Endothelial cell of umbilical vein (primary cell): Measurements from ENCODE around the gene TRPM3. TPM values are rescaled to one million over a fixed set of nuclear protein-coding genes. Genes with fewer than 3 reads are reported as not detected.

Experiments
- BruUV-seq: library from RNA; stranded (reverse); fragments of 400-500 nt; replicated peaks from 2 replicates; lab custom pipeline; 2021; lab: Mats Ljungman, UMichigan
- CTCF ChIA-PET: fragments of 300-600, 350-600 bp; sonication (Branson Sonifier 250); formaldehyde crosslinking; loops from one replicate; lab custom pipeline; 2021; ENCODE audit warnings: antibody characterized with exemption, inconsistent platforms; lab: Charles Lee
- POLR2A ChIA-PET: fragments of 300-600, 350-600 bp; sonication (Branson Sonifier 250); formaldehyde crosslinking; loops from one replicate; lab custom pipeline; 2021; ENCODE audit warnings: antibody characterized with exemption, inconsistent platforms; lab: Charles Lee
- DNase-seq: peaks from one replicate; pipeline ENCODE4 v3.0.0-alpha.2; 2011; ENCODE audit warnings: low read depth, low spot score
- FAIRE-seq: peaks from 2 replicates; lab custom pipeline; 2011; peaks lifted over from hg19 to GRCh38; lab: Jason Lieb, UNC
- H2AFZ ChIP-seq: 2 replicates; pipeline ENCODE4 v1.6.0; 2012; ENCODE audit warnings: low read depth, low read length, control low read depth, inconsistent platforms
- H3K27ac ChIP-seq: 2 replicates; pipeline ENCODE4 v1.5.1; 2011; ENCODE audit warnings: low read depth, mild to moderate bottlenecking, control low read depth, low read length, moderate library complexity; ENCODE audit not compliant: insufficient read depth
- H3K27me3 ChIP-seq, 2 experiments: 2 replicates each; pipeline versions ENCODE4 v1.6.0 to v1.6.1; 2011; ENCODE audit warnings: low read length in 2 of 2, mixed read lengths in 1 of 2; ENCODE audit not compliant: control insufficient read depth in 2 of 2, insufficient read depth in 2 of 2
- H3K36me3 ChIP-seq, 2 experiments: 2 replicates in 1 of 2; 3 replicates in 1 of 2; pipeline ENCODE4 v1.5.1; 2011; ENCODE audit warnings: low read length in 2 of 2, mild to moderate bottlenecking in 1 of 2, moderate library complexity in 1 of 2; ENCODE audit not compliant: control insufficient read depth in 2 of 2, insufficient read depth in 2 of 2; ENCODE audit errors: extremely low read depth in 1 of 2
- H3K4me1 ChIP-seq: 3 replicates; pipeline ENCODE4 v1.5.1; 2011; ENCODE audit warnings: mild to moderate bottlenecking, low read length; ENCODE audit not compliant: control insufficient read depth, insufficient read depth; ENCODE audit errors: extremely low read depth
- H3K4me2 ChIP-seq: 2 replicates; pipeline ENCODE4 v1.6.1; 2011; ENCODE audit warnings: low read length, control low read depth, mixed read lengths; ENCODE audit not compliant: insufficient read depth
- H3K4me3 ChIP-seq, 3 experiments: fragments of 200-600 bp in 1 of 3; sonication (generic), shearing (Covaris generic) in 1 of 3; replicated peaks in 1 of 3; 2 replicates each; pipeline ENCODE4 v1.5.1; 2011 to 2016; ENCODE audit warnings: control low read depth in 3 of 3, low read length in 3 of 3, mild to moderate bottlenecking in 2 of 3, inconsistent platforms in 1 of 3, low read depth in 1 of 3, moderate library complexity in 1 of 3; ENCODE audit not compliant: insufficient read depth in 1 of 3
- H3K79me2 ChIP-seq: 2 replicates; pipeline ENCODE4 v1.6.0; 2012; ENCODE audit warnings: low read length, inconsistent platforms; ENCODE audit not compliant: control insufficient read depth, insufficient read depth
- H3K9ac ChIP-seq: replicated peaks from 2 replicates; pipeline ENCODE3; 2011; ENCODE audit warnings: low read length, control low read depth; ENCODE audit not compliant: insufficient read depth; ENCODE audit errors: extremely low read depth
- H3K9me1 ChIP-seq: replicated peaks from 3 replicates; pipeline ENCODE4 v1.6.0; 2011; ENCODE audit warnings: mild to moderate bottlenecking, low read length; ENCODE audit not compliant: control insufficient read depth, insufficient read depth; ENCODE audit errors: extremely low read depth
- H3K9me3 ChIP-seq: replicated peaks from 2 replicates; pipeline ENCODE4 v1.5.1; 2012; ENCODE audit warnings: low read length, inconsistent platforms; ENCODE audit not compliant: control insufficient read depth, insufficient read depth
- H4K20me1 ChIP-seq: replicated peaks from 2 replicates; pipeline ENCODE3; 2011; ENCODE audit warnings: mild to moderate bottlenecking, low read length; ENCODE audit not compliant: control insufficient read depth, insufficient read depth; ENCODE audit errors: extremely low read depth
- FOS ChIP-seq: IDR thresholded peaks from 2 replicates; pipeline ENCODE4 v1.6.1; 2011; ENCODE audit warnings: mild to moderate bottlenecking, low read length, moderate library complexity, borderline replicate concordance; ENCODE audit not compliant: insufficient read depth
- GATA2 ChIP-seq: IDR thresholded peaks from 2 replicates; pipeline ENCODE4 v1.7.0; 2011; ENCODE audit warnings: low read depth, mild to moderate bottlenecking, moderate library complexity, mixed read lengths, low read length; ENCODE audit not compliant: insufficient read length, insufficient read depth
- JUN ChIP-seq: IDR thresholded peaks from 2 replicates; pipeline ENCODE4 v1.6.1; 2011; ENCODE audit warnings: borderline replicate concordance, low read depth; ENCODE audit not compliant: insufficient read length, insufficient read depth
- MYC ChIP-seq: IDR thresholded peaks from one replicate; pipeline ENCODE4 v1.6.1; 2011; ENCODE audit warnings: mild to moderate bottlenecking, low read depth, low read length
- POLR2AphosphoS5 ChIP-seq: IDR thresholded peaks from 2 replicates; pipeline ENCODE4 v1.6.1; 2012; ENCODE audit warnings: low read depth, mild to moderate bottlenecking, control low read depth, low read length, moderate library complexity; ENCODE audit not compliant: insufficient read depth
- dilution Hi-C: fragments of 300-500 bp; cut with MboI; formaldehyde crosslinking; loops from one replicate; pipeline ENCODE4 v1.15.0; 2019; ENCODE audit warnings: low sequenced_read_pairs; ENCODE audit not compliant: extremely low pct_ligation_motif_present
- intact Hi-C: fragments of 100-400 bp; cut with micrococcal nuclease; formaldehyde crosslinking; loops from one replicate; pipeline ENCODE4 v1.10.0; 2022
- polyA plus RNA-seq, 4 experiments: library from polyadenylated mRNA; depleted of rRNA in 3 of 4; stranded (reverse) in 3 of 4; unstranded in 1 of 4; fragments of >200 nt; gene quantifications; 2 replicates each; pipeline versions ENCODE4 v1.2.1 to v1.2.3, GENCODE V29; 2011 to 2012; ENCODE audit warnings: missing spikeins in 1 of 4
- total RNA-seq: library from RNA; stranded (reverse); gene quantifications from 2 replicates; pipeline ENCODE4 v1.2.3, GENCODE V29; 2021

Gene TRPM3
- total and polyA plus RNA-seq, 2 donors (not counting 3 experiments of a cell fraction or from before 2014, with no cell fraction given), result 0.17 to 0.33 TPM

GRCh38 chr9:70615464-70616138 lies 505.8 kb downstream of the TRPM3 start:
- H3K36me3 ChIP-seq, result no peaks in the 10 kb centered on the region
- no peak overlapping the region for H3K9ac ChIP-seq
- H3K9me1 ChIP-seq, result no peaks in the 10 kb centered on the region
- peaks cover 4 to 8% of the 10 kb centered on the region in 2 experiments for H3K27me3 ChIP-seq
- H3K79me2 ChIP-seq, result no peaks in the 10 kb centered on the region
- POLR2A ChIA-PET, result interaction anchor here (0.6 kb wide), 1 partner anchor 931 kb away, joined by 3 read pairs; no protein-coding TSS in a partner anchor
- no peak overlapping the region for H3K27ac ChIP-seq
- BruUV-seq, result no TSS peak
- dilution Hi-C loops, result no loop called here
- no peaks in the 10 kb centered on the region for H4K20me1 ChIP-seq
- CTCF ChIA-PET, result interaction anchor here (0.9 to 1.7 kb wide), 3 partner anchors 12 to 505 kb away, joined by 3 to 8 read pairs (median 5); no protein-coding TSS in a partner anchor
- no peaks in the 10 kb centered on the region for H3K4me1 ChIP-seq
- H3K4me3 ChIP-seq, result no peak overlapping the region
- H3K9me3 ChIP-seq, result no peaks in the 10 kb centered on the region
- no peak overlapping the region for H3K4me2 ChIP-seq
- no peak overlapping the region for H2AFZ ChIP-seq
- no peak for FAIRE-seq
- no peak for TF ChIP-seq POLR2AphosphoS5
- no peak for TF ChIP-seq GATA2
- intact Hi-C loops, result no loop called here
- DNase-seq, result no peak

GRCh38 chr9:70614786-70615463 lies 506.5 kb downstream of the TRPM3 start:
- Histone ChIP-seq H3K36me3 (no peaks in the 10 kb centered on the region), H4K20me1 (no peaks in the 10 kb centered on the region), H3K4me3 (no peak overlapping the region), H2AFZ (no peak overlapping the region), H3K79me2 (no peaks in the 10 kb centered on the region), H3K27me3 (peaks cover 4 to 8% of the 10 kb centered on the region in 2 experiments), H3K27ac (no peak overlapping the region), H3K9me3 (no peaks in the 10 kb centered on the region), H3K4me2 (no peak overlapping the region), H3K9ac (no peak overlapping the region), H3K4me1 (no peaks in the 10 kb centered on the region), H3K9me1 (no peaks in the 10 kb centered on the region)
- DNase-seq (no peak), FAIRE-seq (peak; percentile 18)
- ChIA-PET CTCF (interaction anchor here (0.9 to 1.7 kb wide), 3 partner anchors 12 to 504 kb away, joined by 3 to 8 read pairs (median 5); no protein-coding TSS in a partner anchor), POLR2A (interaction anchor here (0.6 kb wide), 1 partner anchor 931 kb away, joined by 3 read pairs; no protein-coding TSS in a partner anchor)
- TF ChIP-seq FOS (no peak), JUN (no peak), MYC (no peak), POLR2AphosphoS5 (no peak)
- intact Hi-C loops (no loop called here), dilution Hi-C loops (no loop called here)
- BruUV-seq, result no TSS peak
